SK-N-DZ (cell line): ENCODE measurements around the gene NGB.

ENCODE experiments used
- DNase-seq: peaks from one replicate; pipeline ENCODE4 v3.0.0-alpha.2; 2015; ENCODE audit warnings: low spot score
- small RNA-seq, 2 experiments: library from RNA; depleted of rRNA; stranded (forward); fragments of <200 nt; gene quantifications; one replicate each; pipeline ENCODE3, GENCODE V24; 2014

NGB gene

GRCh38 chr14:77236814-77237213, 34.2 kb downstream of the NGB start:
- no peak for DNase-seq

GRCh38 chr14:77231721-77232120, 39.3 kb downstream of the NGB start:
- DNase-seq = no peak

GRCh38 chr14:77230914-77231313, 40.1 kb downstream of the NGB start:
- no peak for DNase-seq

- no peak for DNase-seq
These were observed 43.0 kb downstream of the NGB start for GRCh38 chr14:77228056-77228455.

GRCh38 chr14:77225892-77226557, 45.0 kb downstream of the NGB start:
- no peak for DNase-seq

GRCh38 chr14:77225254-77225653, 45.8 kb downstream of the NGB start:
- DNase-seq = no peak

- DNase-seq = no peak
These were observed 46.8 kb downstream of the NGB start for GRCh38 chr14:77224212-77224611.

- DNase-seq = no peak
These were observed 48.3 kb downstream of the NGB start for GRCh38 chr14:77222546-77223225.

GRCh38 chr14:77221241-77221871, 49.6 kb downstream of the NGB start:
- DNase-seq = no peak

- DNase-seq = no peak
These were observed 50.6 kb downstream of the NGB start for GRCh38 chr14:77220246-77221017.

- no peak for DNase-seq
These were observed 51.4 kb downstream of the NGB start for GRCh38 chr14:77219591-77219990.

- no peak for DNase-seq
These were observed 53.5 kb downstream of the NGB start for GRCh38 chr14:77217551-77217950.

Small RNA genes lying within 50 kb of the gene (small RNA-seq; reads per million reads assigned to genes)
- gene MIR1260A = 0 reads per million in 2 experiments
